Adrenal gland (tissue), 12 donors: Measurements from ENCODE around the gene PRDM16. TPM values are rescaled to one million over a fixed set of nuclear protein-coding genes. Genes with fewer than 3 reads are reported as not detected.

ENCODE experiments used
- DNase-seq, 7 donors: peaks; one replicate each; pipeline ENCODE4 v3.0.0-alpha.2; 2019 to 2020
- H3K27ac ChIP-seq, 5 donors: fragments of 200-600 bp; sonication (generic) in 4 of 5; 1 replicate in 3 of 5; 2 replicates in 2 of 5; pipeline versions ENCODE4 v1.5.1 to v1.8.0; 2016 to 2020; ENCODE audit warnings: mild to moderate bottlenecking in 1 of 5
- H3K27me3 ChIP-seq: fragments of 200-600 bp; 2 replicates; pipeline ENCODE4 v1.8.0; 2021
- H3K36me3 ChIP-seq, 2 donors: fragments of 200-600 bp; replicated peaks in 1 of 2; 1 replicate in 1 of 2; 2 replicates in 1 of 2; pipeline versions ENCODE4 v1.5.1 to v1.8.0; 2018 to 2022
- H3K4me1 ChIP-seq, 2 donors: fragments of 200-600 bp; replicated peaks in 1 of 2; 1 replicate in 1 of 2; 2 replicates in 1 of 2; pipeline versions ENCODE4 v1.5.1 to v1.8.0; 2018 to 2021
- H3K4me3 ChIP-seq, 4 donors: fragments of 200-600 bp; sonication (generic) in 3 of 4; one replicate each; pipeline ENCODE4 v1.5.1; 2016 to 2018
- H3K9me3 ChIP-seq, 3 donors: fragments of 200-600 bp; sonication (generic) in 1 of 3; replicated peaks in 1 of 3; 1 replicate in 2 of 3; 2 replicates in 1 of 3; pipeline versions ENCODE4 v1.5.1 to v1.8.0; 2016 to 2021
- POLR2A ChIP-seq, 2 donors: fragments of 450-650 bp; IDR thresholded peaks; one replicate each; pipeline ENCODE4 v1.6.1; 2017; ENCODE audit warnings: antibody characterized with exemption in 2 of 2, mild to moderate bottlenecking in 2 of 2, moderate library complexity in 1 of 2
- WGBS, 4 donors: extraction: QIAGEN DNeasy Blood & Tissue Kit in 2 of 4; methylation state at CpG; one replicate each; pipeline versions ENCODE4 v1.1.5 to v1.1.7; 2013 to 2017; 5-methylcytosine and 5-hydroxymethylcytosine counted together
- intact Hi-C, 2 donors: fragments of 100-400 bp; cut with DNase I; formaldehyde crosslinking; loops; one replicate each; pipeline versions ENCODE4 v1.14.1 to v1.15.0; 2022 to 2023
- polyA plus RNA-seq, 3 donors: library from polyadenylated mRNA; stranded (reverse); fragments of 200-250 nt in 2 of 3; fragments of 350-450 nt in 1 of 3; fragmentation: Illumina TruSeq in 1 of 3; extraction: RNeasy Lipid Tissue Mini Kit (QIAGEN cat#74804) in 1 of 3; gene quantifications; one replicate each; pipeline ENCODE4 v1.2.3, GENCODE V29; 2013 to 2014
- total RNA-seq, 9 donors: library from RNA; depleted of rRNA in 4 of 9; stranded (reverse); fragments of >200 nt in 4 of 9; fragments of 120-200 nt in 1 of 9; fragmentation: NEBNext Ultra II Directional in 1 of 9; extraction: Animal tissue kit (Norgen Biotek cat#: 25700) in 1 of 9; gene quantifications; one replicate each; pipeline versions ENCODE4 v1.1.0 to v1.2.4, GENCODE V29; 2013 to 2023
- TF ChIP-seq, protein P1 (sequence below), 6 experiments: fragments of 450-650 bp in 4 of 6; fragments of 200-600 bp in 2 of 6; sonication (generic) in 1 of 6; IDR thresholded peaks; 1 replicate in 5 of 6; 2 replicates in 1 of 6; pipeline versions ENCODE4 v1.5.1 to v1.8.0; 2016 to 2021; ENCODE audit warnings: antibody characterized with exemption in 6 of 6, mild to moderate bottlenecking in 2 of 6, moderate library complexity in 1 of 6
- donor health status: healthy with polysubstance abuse.
- donor health status: Bipolar disorder and iron deficiency.
- donor health status: DM: yes; HTN: yes; CAD: no.
- donor health status: DM: no; HTN: no; CAD: no.
- donor health status: DM: no; HTN: no; CAD: no.
- donor health status: DM: yes; HTN: yes; CAD: no.

PRDM16 gene
- total and polyA plus RNA-seq, 12 donors, result 0.04 to 2.8 (median 0.61) TPM; not detected in 1

DNA sequence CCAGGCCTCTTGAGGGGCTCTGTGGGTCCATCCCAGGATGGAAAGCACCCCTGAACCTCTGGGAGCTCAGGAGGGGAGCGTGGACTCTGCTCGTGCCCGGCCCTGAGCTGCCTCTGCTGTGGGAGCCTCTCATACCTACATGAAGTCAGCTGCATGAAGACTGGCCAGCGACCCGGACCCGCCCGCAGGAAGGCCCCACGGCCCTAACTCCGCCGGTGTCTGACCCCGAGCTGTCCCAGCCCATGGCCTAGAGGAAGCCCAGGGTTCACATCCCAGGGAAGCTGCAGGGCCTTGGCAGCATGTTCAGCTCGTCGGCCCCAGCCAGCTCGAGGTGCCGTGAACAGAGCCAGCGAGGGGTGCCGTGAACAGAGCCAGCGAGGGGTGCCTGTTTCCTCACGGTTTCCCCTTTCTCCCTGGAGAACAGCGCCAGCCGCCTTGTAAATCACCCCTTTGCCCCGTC is 207.4 kb downstream of the PRDM16 start:
- no peak overlapping the region for H3K4me3 ChIP-seq

DNA sequence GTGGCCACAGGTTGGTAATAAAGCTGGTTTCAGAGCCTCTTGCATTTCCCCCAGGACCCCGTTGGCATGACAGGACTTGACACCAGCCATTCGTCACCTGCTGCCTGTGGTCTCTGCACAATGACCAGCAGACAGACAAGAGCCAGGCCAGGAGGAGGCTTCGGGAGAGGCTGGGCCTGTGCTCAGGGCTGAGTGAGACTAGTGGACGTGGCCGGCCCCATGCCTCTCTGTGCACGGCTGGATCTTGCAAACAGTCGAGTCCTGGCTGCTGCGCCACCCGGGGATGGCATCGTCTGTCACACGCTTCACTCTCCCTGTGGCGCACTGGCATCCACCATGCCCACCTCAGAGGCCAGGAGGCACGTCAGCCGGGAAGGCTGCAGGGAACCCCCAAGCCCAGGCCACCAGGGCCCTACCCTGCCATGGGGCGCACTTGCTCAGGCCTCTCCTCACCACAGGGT is 208.0 kb downstream of the PRDM16 start:
- intact Hi-C loops, result loop anchor here in 1 of 2 donors (10.0 kb wide), 1 partner anchor 212 kb away; the partner anchor contains the start of gene PRDM16
- no peak for DNase-seq
- Histone ChIP-seq H3K9me3 (no peaks in the 10 kb centered on the region), H3K27ac (no peak overlapping the region), H3K27me3 (peaks cover 3% of the 10 kb centered on the region), H3K36me3 (no peaks in the 10 kb centered on the region), H3K4me1 (no peaks in the 10 kb centered on the region), H3K4me3 (no peak overlapping the region)
- TF ChIP-seq, protein P1, sequence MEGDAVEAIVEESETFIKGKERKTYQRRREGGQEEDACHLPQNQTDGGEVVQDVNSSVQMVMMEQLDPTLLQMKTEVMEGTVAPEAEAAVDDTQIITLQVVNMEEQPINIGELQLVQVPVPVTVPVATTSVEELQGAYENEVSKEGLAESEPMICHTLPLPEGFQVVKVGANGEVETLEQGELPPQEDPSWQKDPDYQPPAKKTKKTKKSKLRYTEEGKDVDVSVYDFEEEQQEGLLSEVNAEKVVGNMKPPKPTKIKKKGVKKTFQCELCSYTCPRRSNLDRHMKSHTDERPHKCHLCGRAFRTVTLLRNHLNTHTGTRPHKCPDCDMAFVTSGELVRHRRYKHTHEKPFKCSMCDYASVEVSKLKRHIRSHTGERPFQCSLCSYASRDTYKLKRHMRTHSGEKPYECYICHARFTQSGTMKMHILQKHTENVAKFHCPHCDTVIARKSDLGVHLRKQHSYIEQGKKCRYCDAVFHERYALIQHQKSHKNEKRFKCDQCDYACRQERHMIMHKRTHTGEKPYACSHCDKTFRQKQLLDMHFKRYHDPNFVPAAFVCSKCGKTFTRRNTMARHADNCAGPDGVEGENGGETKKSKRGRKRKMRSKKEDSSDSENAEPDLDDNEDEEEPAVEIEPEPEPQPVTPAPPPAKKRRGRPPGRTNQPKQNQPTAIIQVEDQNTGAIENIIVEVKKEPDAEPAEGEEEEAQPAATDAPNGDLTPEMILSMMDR (IDR thresholded peaks at IDR 0.05), result no peak
- no peak for TF ChIP-seq POLR2A (IDR thresholded peaks at IDR 0.05)
- 81 to 89% (median 88%) methylated on average over 15 of the region's 15 CpGs for WGBS, 4 donors

More for the DNA sequence above, 207.4 kb downstream of the PRDM16 start:
- WGBS, 4 donors, result 71 to 83% (median 74%) methylated on average over 3 to 22 of the region's 22 CpGs
- intact Hi-C loops, result loop anchor here in 1 of 2 donors (10.0 kb wide), 1 partner anchor 212 kb away; the partner anchor contains the start of gene PRDM16
- Histone ChIP-seq H3K9me3 (no peaks in the 10 kb centered on the region), H3K27ac (no peak overlapping the region), H3K36me3 (no peaks in the 10 kb centered on the region), H3K4me1 (no peaks in the 10 kb centered on the region), H3K27me3 (peaks cover 3% of the 10 kb centered on the region)
- TF ChIP-seq POLR2A (IDR thresholded peaks at IDR 0.05), result no peak
- no peak for DNase-seq

DNA sequence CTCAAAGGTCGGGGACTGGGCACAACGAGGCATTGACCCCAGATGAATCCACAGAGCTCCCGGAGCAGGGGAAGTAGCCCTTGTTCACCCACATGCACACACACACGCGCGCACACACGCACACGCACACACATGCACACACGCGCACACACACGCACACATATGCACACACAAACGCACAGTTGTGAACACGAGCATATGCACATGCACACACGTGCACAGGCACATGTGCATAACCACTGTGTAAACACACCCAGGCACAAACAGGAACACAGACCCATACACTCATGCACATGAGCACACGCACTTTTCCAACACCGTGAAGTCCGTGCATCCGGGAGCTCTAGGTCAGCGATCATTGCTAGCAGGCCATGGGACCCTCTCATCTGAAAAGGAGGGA is 208.6 kb downstream of the PRDM16 start:
- 90 to 92% (median 90%) methylated on average over 8 to 19 of the region's 19 CpGs for WGBS, 4 donors
- Histone ChIP-seq H3K27ac (no peak overlapping the region), H3K4me3 (no peak overlapping the region), H3K9me3 (no peaks in the 10 kb centered on the region), H3K36me3 (no peaks in the 10 kb centered on the region), H3K4me1 (no peaks in the 10 kb centered on the region), H3K27me3 (peaks cover 5% of the 10 kb centered on the region)
- no peak for TF ChIP-seq POLR2A (IDR thresholded peaks at IDR 0.05)
- TF ChIP-seq, protein P1 (IDR thresholded peaks at IDR 0.05), result no peak
- intact Hi-C loops, result loop anchor here in 1 of 2 donors (10.0 kb wide), 1 partner anchor 213 kb away; the partner anchor contains the start of gene PRDM16
- no peak for DNase-seq

DNA sequence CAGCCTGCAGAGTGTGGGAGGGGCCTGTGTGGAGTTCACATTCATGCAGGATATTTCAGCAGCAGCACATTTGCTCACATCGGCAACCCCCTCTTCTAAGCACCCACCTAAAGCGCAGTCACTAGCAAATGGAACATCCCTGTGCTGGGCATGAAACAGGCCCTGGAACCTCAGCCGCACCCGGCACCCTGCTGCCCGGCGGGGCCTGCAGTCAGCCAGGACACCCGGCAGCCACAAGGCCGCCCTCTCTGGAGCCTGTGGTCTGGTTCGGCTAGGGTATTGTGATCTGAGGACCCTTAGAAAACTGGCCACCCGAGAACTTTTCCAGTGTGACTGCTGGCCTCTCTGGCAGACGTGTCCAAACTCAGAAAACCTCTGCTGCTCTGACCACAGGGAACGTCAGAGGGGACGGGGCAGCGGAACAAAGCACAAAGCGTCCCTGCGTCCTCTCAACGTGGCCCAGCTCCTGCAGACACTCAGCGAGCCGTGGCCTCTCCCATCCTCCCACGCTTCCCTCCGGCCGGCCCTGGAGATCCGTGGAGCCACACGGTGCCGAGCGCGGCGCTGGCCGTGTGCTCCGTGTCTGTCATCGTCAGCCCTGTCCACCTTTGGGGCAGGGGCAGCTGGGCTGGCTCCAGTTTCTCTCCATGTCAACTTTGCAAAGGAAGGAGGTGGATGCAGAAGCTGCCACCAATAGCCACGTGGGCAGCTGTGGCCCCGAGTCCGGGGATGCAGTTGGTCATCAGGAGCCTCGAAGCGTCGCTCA is 209.6 kb downstream of the PRDM16 start:
- H3K4me1 ChIP-seq, result no peaks in the 10 kb centered on the region
- H3K27ac ChIP-seq, result no peak overlapping the region
- TF ChIP-seq, protein P1 (IDR thresholded peaks at IDR 0.05), result no peak
- TF ChIP-seq POLR2A (IDR thresholded peaks at IDR 0.05), result no peak
- no peaks in the 10 kb centered on the region for H3K9me3 ChIP-seq
- 88 to 92% (median 90%) methylated on average over 16 to 37 of the region's 37 CpGs for WGBS, 4 donors
- no peaks in the 10 kb centered on the region for H3K36me3 ChIP-seq
- H3K4me3 ChIP-seq, result no peak overlapping the region
- peaks cover 13% of the 10 kb centered on the region for H3K27me3 ChIP-seq
- no peak for DNase-seq
- intact Hi-C loops, result loop anchor here in 1 of 2 donors (10.0 kb wide), 1 partner anchor 214 kb away; the partner anchor contains the start of gene PRDM16
